Measurements from ENCODE around the gene TRIM61.
"Not testable (repeated sequence)": the region's sequence is repeated elsewhere in the genome, so short reads cannot be mapped to it uniquely, and the experiment has no call there.

TRIM61 gene

GRCh38 chr4:164930647-164931046 is 46.8 kb downstream of the TRIM61 start:
- no peak for DNase-seq
- in situ Hi-C loops (cut with HindIII; ENCODE audit: low pct_ligation_motif_present, low pct_unique_long_range_greater_than_20kb, low sequenced_read_pairs): no loop called here

GRCh38 chr4:164927101-164927500 is 50.4 kb downstream of the TRIM61 start:
- in situ Hi-C loops (cut with HindIII; ENCODE audit: low pct_ligation_motif_present, low pct_unique_long_range_greater_than_20kb, low sequenced_read_pairs); DNase-seq: not testable (repeated sequence)

- no peak for DNase-seq
- in situ Hi-C loops (cut with HindIII; ENCODE audit: low pct_ligation_motif_present, low pct_unique_long_range_greater_than_20kb, low sequenced_read_pairs): no loop called here
These were observed 51.2 kb downstream of the TRIM61 start for GRCh38 chr4:164926301-164926700.

GRCh38 chr4:164924670-164925238 is 52.7 kb downstream of the TRIM61 start:
- in situ Hi-C loops (cut with HindIII; ENCODE audit: low pct_ligation_motif_present, low pct_unique_long_range_greater_than_20kb, low sequenced_read_pairs): no loop called here
- no peak for DNase-seq

GRCh38 chr4:164918956-164919355 is 58.5 kb downstream of the TRIM61 start:
- DNase-seq: no peak

More at GRCh38 chr4:164918956-164919355, 58.5 kb downstream of the TRIM61 start:
- in situ Hi-C loops (cut with HindIII; ENCODE audit: low pct_ligation_motif_present, low pct_unique_long_range_greater_than_20kb, low sequenced_read_pairs): no loop called here
